GM12878 (cell line): ENCODE results near the gene DBR1. TPM values are rescaled to one million over a fixed set of nuclear protein-coding genes. Genes with fewer than 3 reads are reported as not detected.

Experiments used
- ATAC-seq: fragments of 200-7000 bp; cut with Tn5 transposase; 3 replicates; pipeline ENCODE4 v1.9.1; 2020; ENCODE audit warnings: mild to moderate bottlenecking, moderate library complexity
- BruUV-seq: library from RNA; stranded (reverse); fragments of 400-500 nt; replicated peaks from 2 replicates; lab custom pipeline; 2021; lab: Mats Ljungman, UMichigan
- CTCF ChIA-PET: fragments of 300-600 bp; sonication (Branson Sonifier 250); formaldehyde crosslinking; extraction: SDS; loops from one replicate; lab custom pipeline; 2021; ENCODE audit warnings: inconsistent platforms; lab: Yijun Ruan, JAX
- POLR2A ChIA-PET: fragments of 350-600 bp; formaldehyde crosslinking; extraction: SDS; loops from one replicate; lab custom pipeline; 2021; ENCODE audit warnings: inconsistent platforms; lab: Charles Lee
- RAD21 ChIA-PET: fragments of 300-600 bp; sonication (Branson Sonifier 250); formaldehyde crosslinking; loops from one replicate; lab custom pipeline; 2023; ENCODE audit warnings: antibody characterized with exemption; ENCODE audit not compliant: unreplicated experiment; lab: Charles Lee
- SMC1A ChIA-PET: fragments of 300-600 bp; sonication (Branson Sonifier 250); formaldehyde crosslinking; loops from one replicate; lab custom pipeline; 2023; ENCODE audit not compliant: unreplicated experiment, uncharacterized antibody; lab: Charles Lee
- DNase-seq: peaks from one replicate; pipeline ENCODE4 v3.0.0-alpha.2; 2011; ENCODE audit warnings: low read depth, low spot score
- FAIRE-seq: peaks from 3 replicates; lab custom pipeline; 2011; peaks lifted over from hg19 to GRCh38; lab: Jason Lieb, UNC
- H2AFZ ChIP-seq: 2 replicates; pipeline ENCODE4 v1.6.0; 2011; ENCODE audit warnings: low read depth, low read length, control low read depth; ENCODE audit not compliant: control insufficient read depth
- H3K27ac ChIP-seq: 2 replicates; pipeline ENCODE4 v1.5.1; 2011; ENCODE audit warnings: control low read depth; ENCODE audit not compliant: control insufficient read depth, insufficient read depth
- H3K27me3 ChIP-seq, 2 experiments: replicated peaks in 1 of 2; 2 replicates each; pipeline versions ENCODE4 v1.6.0 to v1.6.1; 2011; ENCODE audit warnings: low read length in 1 of 2; ENCODE audit not compliant: control insufficient read depth in 2 of 2, insufficient read depth in 2 of 2
- H3K36me3 ChIP-seq, 2 experiments: 2 replicates each; pipeline ENCODE4 v1.5.1; 2011; ENCODE audit warnings: low read length in 1 of 2; ENCODE audit not compliant: control insufficient read depth in 2 of 2, insufficient read depth in 2 of 2
- H3K4me1 ChIP-seq: 2 replicates; pipeline ENCODE4 v1.6.1; 2011; ENCODE audit warnings: mild to moderate bottlenecking, low read length, moderate library complexity, mixed read lengths; ENCODE audit not compliant: control insufficient read depth, insufficient read depth
- H3K4me2 ChIP-seq: 2 replicates; pipeline ENCODE4 v1.6.0; 2011; ENCODE audit warnings: control low read depth; ENCODE audit not compliant: control insufficient read depth, insufficient read depth
- H3K4me3 ChIP-seq: fragments of 200-600 bp; sonication (generic); 2 replicates; pipeline ENCODE4 v1.5.1; 2016
- H3K79me2 ChIP-seq: 2 replicates; pipeline ENCODE4 v1.6.0; 2011; ENCODE audit warnings: low read length; ENCODE audit not compliant: control insufficient read depth, insufficient read depth
- H3K9ac ChIP-seq: 2 replicates; pipeline ENCODE4 v1.8.0; 2011; ENCODE audit warnings: low read length, control low read depth, mixed read lengths; ENCODE audit not compliant: control insufficient read depth, insufficient read depth
- H3K9me3 ChIP-seq: replicated peaks from 3 replicates; pipeline ENCODE4 v1.5.1; 2011; ENCODE audit warnings: mild to moderate bottlenecking, low read length; ENCODE audit not compliant: control insufficient read depth, insufficient read depth
- H4K20me1 ChIP-seq: 2 replicates; pipeline ENCODE4 v1.6.0; 2011; ENCODE audit not compliant: control insufficient read depth, insufficient read depth
- CBX3 ChIP-seq: fragments of 200-600 bp; sonication (generic); IDR thresholded peaks from 2 replicates; pipeline ENCODE4 v1.6.1; 2016; ENCODE audit warnings: low read depth, borderline replicate concordance
- CBX5 ChIP-seq: sonication (generic); IDR thresholded peaks from 2 replicates; pipeline ENCODE4 v1.6.1; 2016; ENCODE audit warnings: low read depth, moderate library complexity, mild to moderate bottlenecking, inconsistent platforms
- CEBPB ChIP-seq, 2 experiments: fragments of 150-350 bp in 1 of 2; IDR thresholded peaks; 2 replicates each; pipeline ENCODE4 v1.6.1; 2012 to 2014; ENCODE audit warnings: low read depth in 2 of 2, low read length in 2 of 2, borderline replicate concordance in 1 of 2, inconsistent platforms in 1 of 2
- ETV6 ChIP-seq, 2 experiments: fragments of 450-650 bp in 1 of 2; IDR thresholded peaks in 1 of 2; conservative IDR thresholded peaks in 1 of 2; 2 replicates each; pipeline ENCODE4 v1.6.1; 2014; ENCODE audit warnings: antibody characterized with exemption in 1 of 2, borderline replicate concordance in 1 of 2, low read depth in 1 of 2, mild to moderate bottlenecking in 1 of 2, moderate library complexity in 1 of 2
- HDAC2 ChIP-seq: fragments of 200-600 bp; sonication (generic); IDR thresholded peaks from 2 replicates; pipeline ENCODE4 v1.6.1; 2017
- HSF1 ChIP-seq: fragments of 150-350 bp; IDR thresholded peaks from 2 replicates; pipeline ENCODE4 v1.6.1; 2014; ENCODE audit warnings: mild to moderate bottlenecking, low read depth, low read length
- NFIC ChIP-seq: IDR thresholded peaks from 2 replicates; pipeline ENCODE4 v1.6.1; 2012; ENCODE audit warnings: low read depth, mild to moderate bottlenecking, inconsistent platforms, low read length, moderate library complexity
- PAX8 ChIP-seq: fragments of 450-650 bp; IDR thresholded peaks from 2 replicates; pipeline ENCODE4 v1.6.1; 2017; ENCODE audit warnings: mild to moderate bottlenecking, moderate library complexity
- RB1 ChIP-seq: fragments of 450-650 bp; formaldehyde crosslinking; IDR thresholded peaks from 2 replicates; pipeline ENCODE4 v1.6.1; 2017; ENCODE audit warnings: mild to moderate bottlenecking, borderline replicate concordance
- REST ChIP-seq: IDR thresholded peaks from 2 replicates; pipeline ENCODE4 v1.6.1; 2012; ENCODE audit warnings: mild to moderate bottlenecking, low read depth, low read length
- SRF ChIP-seq, 2 experiments: IDR thresholded peaks; 2 replicates each; pipeline ENCODE4 v1.6.1; 2011; ENCODE audit warnings: low read depth in 2 of 2, low read length in 2 of 2, mild to moderate bottlenecking in 1 of 2, moderate library complexity in 1 of 2
- YY1 ChIP-seq: IDR thresholded peaks from 2 replicates; pipeline ENCODE4 v1.6.1; 2011; ENCODE audit warnings: low read depth, mild to moderate bottlenecking, low read length
- ZBED1 ChIP-seq: IDR thresholded peaks from 2 replicates; pipeline ENCODE4 v1.6.1; 2016; ENCODE audit warnings: borderline replicate concordance
- ZNF687 ChIP-seq: fragments of 450-650 bp; IDR thresholded peaks from 2 replicates; pipeline ENCODE4 v1.6.1; 2017; ENCODE audit warnings: mild to moderate bottlenecking, moderate library complexity
- WGBS: methylation state at CpG from one replicate; pipeline ENCODE4 v1.1.6; 2016; ENCODE audit warnings: low lambda C conversion rate; ENCODE audit not compliant: insufficient replicate concordance, insufficient coverage; ENCODE audit errors: missing lambda C conversion rate; 5-methylcytosine and 5-hydroxymethylcytosine counted together
- in situ Hi-C: fragments of 300-500 bp; cut with MboI; formaldehyde crosslinking; loops from 9 replicates; pipeline ENCODE4 v1.14.3; 2018; ENCODE audit warnings: mixed read lengths
- intact Hi-C: fragments of 100-400 bp; cut with micrococcal nuclease; formaldehyde crosslinking; loops from one replicate; pipeline ENCODE4 v1.14.2; 2022; ENCODE audit not compliant: unreplicated experiment
- polyA plus RNA-seq, 11 experiments: library from polyadenylated mRNA; depleted of rRNA in 4 of 11; unstranded in 6 of 11; stranded (reverse) in 5 of 11; fragments of >200 nt; fragmentation: Nextera tagmentation in 4 of 11; fragmentation: Illumina TruSeq in 1 of 11; extraction: Ambion mirVana in 4 of 11; extraction: Trizol in 1 of 11; gene quantifications; 1 replicate in 1 of 11; 2 replicates in 10 of 11; pipeline versions ENCODE4 v1.2.1 to v1.2.3, GENCODE V29; 2011 to 2016; ENCODE audit warnings: inconsistent platforms in 2 of 11, missing spikeins in 2 of 11, low read depth in 1 of 11
- total RNA-seq, 4 experiments: library from RNA; depleted of rRNA in 3 of 4; stranded (reverse); fragments of >200 nt in 3 of 4; fragmentation: Illumina TruSeq in 1 of 4; extraction: Trizol in 1 of 4; gene quantifications; 2 replicates each; pipeline versions ENCODE4 v1.2.1 to v1.2.3, GENCODE V29; 2013 to 2021

Gene DBR1
- total and polyA plus RNA-seq, 10 of the 15 experiments (the other 5 are each of a cell fraction or from before 2014, with no cell fraction given) = 4.1 to 17.3 (median 15.8) TPM

- no peak for TF ChIP-seq HSF1
- no peak for TF ChIP-seq CBX5
- TF ChIP-seq, all 136 proteins: peak for 0
These were observed 46.1 kb upstream of the DBR1 start (continued) for GRCh38 chr3:138220788-138221187.

GRCh38 chr3:138220242-138220641 is 45.5 kb upstream of the DBR1 start:
- Histone ChIP-seq H4K20me1 (no peaks in the 10 kb centered on the region), H3K27ac (no peak overlapping the region), H3K4me1 (no peaks in the 10 kb centered on the region), H3K36me3 (peaks cover 4 to 6% of the 10 kb centered on the region in 2 experiments; a peak in 3 of 4 replicates), H3K4me3 (no peak overlapping the region), H3K27me3 (no peaks in the 10 kb centered on the region), H3K4me2 (no peak overlapping the region), H2AFZ (no peak overlapping the region), H3K79me2 (peaks cover 1% of the 10 kb centered on the region; the same call in 1 of the 2 replicates), H3K9ac (no peak overlapping the region), H3K9me3 (no peaks in the 10 kb centered on the region)
- no peak for FAIRE-seq
- 100% methylated on average over 1 of the region's 1 CpG for WGBS
- ChIA-PET POLR2A (interaction anchor here (0.6 kb wide), 1 partner anchor 12 kb away, joined by 3 read pairs; no protein-coding TSS in a partner anchor), RAD21 (no interaction called here), CTCF (interaction anchor here (0.8 to 1.1 kb wide), 3 partner anchors 9 to 27 kb away, joined by 3 to 6 read pairs (median 3); no protein-coding TSS in a partner anchor), SMC1A (interaction anchor here (1.2 kb wide), 1 partner anchor 46 kb away, joined by 3 read pairs; the partner anchor contains the start of gene DBR1)
- intact Hi-C loops = no loop called here
- in situ Hi-C loops = no loop called here
- BruUV-seq = no TSS peak
- DNase-seq = no peak
- no peak for ATAC-seq
- TF ChIP-seq CBX3 (no peak), NFIC (no peak), RB1 (no peak), ZBED1 (no peak), ZNF687 (no peak), REST (no peak), YY1 (no peak), PAX8 (no peak), CEBPB (IDR thresholded peaks at IDR 0.05; ENCODE audit: borderline replicate concordance in 1 of 2, low read depth in 2 of 2, low read length in 2 of 2) (no peak), HDAC2 (no peak), ETV6 (conservative IDR thresholded peaks at IDR 0.05 in 1 of 2, IDR thresholded peaks at IDR 0.05 in 1 of 2; ENCODE audit: borderline replicate concordance in 1 of 2, low read depth in 1 of 2) (no peak), SRF (IDR thresholded peaks at IDR 0.05; ENCODE audit: low read depth in 2 of 2, low read length in 2 of 2) (no peak)
